Coronary artery (tissue), 2 donors: Measurements from ENCODE around the gene ZPR1.
"Not testable (repeated sequence)": the region's sequence is repeated elsewhere in the genome, so short reads cannot be mapped to it uniquely, and the experiment has no call there.

Experiments
- DNase-seq: peaks from one replicate; pipeline ENCODE4 v3.0.0-alpha.2; 2017; ENCODE audit warnings: low spot score
- H3K27ac ChIP-seq, 2 donors: fragments of 200-600 bp; sonication (generic); one replicate each; pipeline ENCODE4 v1.5.1; 2016 to 2019
- H3K4me3 ChIP-seq: fragments of 200-600 bp; sonication (generic); 2 replicates; pipeline ENCODE4 v1.5.1; 2016; ENCODE audit warnings: mild to moderate bottlenecking, moderate library complexity
- TF ChIP-seq, protein P1 (sequence below): fragments of 200-600 bp; sonication (generic); IDR thresholded peaks from one replicate; pipeline ENCODE4 v1.5.1; 2019; ENCODE audit warnings: antibody characterized with exemption

ZPR1 gene, protein sequence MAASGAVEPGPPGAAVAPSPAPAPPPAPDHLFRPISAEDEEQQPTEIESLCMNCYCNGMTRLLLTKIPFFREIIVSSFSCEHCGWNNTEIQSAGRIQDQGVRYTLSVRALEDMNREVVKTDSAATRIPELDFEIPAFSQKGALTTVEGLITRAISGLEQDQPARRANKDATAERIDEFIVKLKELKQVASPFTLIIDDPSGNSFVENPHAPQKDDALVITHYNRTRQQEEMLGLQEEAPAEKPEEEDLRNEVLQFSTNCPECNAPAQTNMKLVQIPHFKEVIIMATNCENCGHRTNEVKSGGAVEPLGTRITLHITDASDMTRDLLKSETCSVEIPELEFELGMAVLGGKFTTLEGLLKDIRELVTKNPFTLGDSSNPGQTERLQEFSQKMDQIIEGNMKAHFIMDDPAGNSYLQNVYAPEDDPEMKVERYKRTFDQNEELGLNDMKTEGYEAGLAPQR

DNA sequence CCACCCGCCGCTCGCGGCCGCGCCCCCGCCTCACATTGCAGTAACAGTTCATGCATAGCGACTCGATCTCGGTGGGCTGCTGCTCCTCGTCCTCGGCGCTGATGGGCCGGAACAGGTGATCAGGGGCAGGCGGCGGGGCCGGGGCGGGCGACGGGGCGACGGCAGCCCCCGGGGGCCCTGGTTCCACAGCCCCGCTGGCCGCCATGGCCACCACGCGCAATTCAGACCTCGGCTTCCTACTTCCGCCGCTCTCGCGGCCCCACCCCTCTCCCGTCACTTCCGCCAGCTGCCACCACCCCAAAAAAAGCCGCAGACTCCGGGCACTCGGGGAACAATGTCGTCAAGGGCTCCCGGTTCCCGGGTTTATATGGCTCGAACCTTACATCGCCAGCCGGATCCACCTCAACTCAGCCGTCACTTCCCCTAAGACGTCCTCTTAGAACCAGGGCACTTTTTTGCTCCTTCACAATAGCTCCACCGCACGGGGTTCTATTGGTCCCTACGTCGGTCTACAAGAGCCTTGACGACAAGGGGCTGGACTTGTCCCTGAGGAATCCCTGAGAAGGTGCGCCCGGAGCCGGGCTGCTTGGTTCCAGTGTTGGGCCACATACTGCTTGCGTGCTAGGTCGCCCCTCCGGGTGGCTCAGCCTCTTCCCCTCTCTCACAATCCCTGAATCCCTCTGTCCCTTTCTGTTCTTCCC lies at the start of gene ZPR1:
Gene ZPR1, minus strand, starts transcription at position 238 of the 701 bp plus-strand sequence. Its CDS starts 33 bp downstream, at position 205.
- TF ChIP-seq, protein P1, sequence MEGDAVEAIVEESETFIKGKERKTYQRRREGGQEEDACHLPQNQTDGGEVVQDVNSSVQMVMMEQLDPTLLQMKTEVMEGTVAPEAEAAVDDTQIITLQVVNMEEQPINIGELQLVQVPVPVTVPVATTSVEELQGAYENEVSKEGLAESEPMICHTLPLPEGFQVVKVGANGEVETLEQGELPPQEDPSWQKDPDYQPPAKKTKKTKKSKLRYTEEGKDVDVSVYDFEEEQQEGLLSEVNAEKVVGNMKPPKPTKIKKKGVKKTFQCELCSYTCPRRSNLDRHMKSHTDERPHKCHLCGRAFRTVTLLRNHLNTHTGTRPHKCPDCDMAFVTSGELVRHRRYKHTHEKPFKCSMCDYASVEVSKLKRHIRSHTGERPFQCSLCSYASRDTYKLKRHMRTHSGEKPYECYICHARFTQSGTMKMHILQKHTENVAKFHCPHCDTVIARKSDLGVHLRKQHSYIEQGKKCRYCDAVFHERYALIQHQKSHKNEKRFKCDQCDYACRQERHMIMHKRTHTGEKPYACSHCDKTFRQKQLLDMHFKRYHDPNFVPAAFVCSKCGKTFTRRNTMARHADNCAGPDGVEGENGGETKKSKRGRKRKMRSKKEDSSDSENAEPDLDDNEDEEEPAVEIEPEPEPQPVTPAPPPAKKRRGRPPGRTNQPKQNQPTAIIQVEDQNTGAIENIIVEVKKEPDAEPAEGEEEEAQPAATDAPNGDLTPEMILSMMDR: no peak
- peak within 1 kb of the TSS; percentile 82 to 84 for H3K27ac ChIP-seq
- peak within 1 kb of the TSS; percentile 98 for H3K4me3 ChIP-seq
- peak; percentile 91 for DNase-seq

DNA sequence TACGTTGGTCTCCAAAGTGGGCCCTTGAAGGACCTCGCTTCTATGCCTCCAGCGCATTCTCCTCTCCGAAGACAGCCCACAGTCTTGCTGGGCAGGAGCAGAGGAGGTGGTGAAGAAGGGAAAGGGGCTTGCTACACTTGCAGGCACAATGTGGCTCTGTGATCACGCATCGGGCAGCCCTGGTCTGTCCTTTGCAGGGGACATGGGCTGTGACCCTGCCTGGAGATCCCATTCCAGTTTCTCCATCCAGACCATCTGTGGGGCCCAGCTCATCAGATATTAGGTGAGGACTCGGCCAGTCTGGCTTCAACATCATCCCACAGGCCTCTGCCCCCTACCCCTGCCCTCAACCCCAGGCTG lies 48.8 kb upstream of the ZPR1 start:
- Histone ChIP-seq H3K4me3 (no peak overlapping the region), H3K27ac (no peak overlapping the region)
- DNase-seq: no peak
- TF ChIP-seq, protein P1: no peak

DNA sequence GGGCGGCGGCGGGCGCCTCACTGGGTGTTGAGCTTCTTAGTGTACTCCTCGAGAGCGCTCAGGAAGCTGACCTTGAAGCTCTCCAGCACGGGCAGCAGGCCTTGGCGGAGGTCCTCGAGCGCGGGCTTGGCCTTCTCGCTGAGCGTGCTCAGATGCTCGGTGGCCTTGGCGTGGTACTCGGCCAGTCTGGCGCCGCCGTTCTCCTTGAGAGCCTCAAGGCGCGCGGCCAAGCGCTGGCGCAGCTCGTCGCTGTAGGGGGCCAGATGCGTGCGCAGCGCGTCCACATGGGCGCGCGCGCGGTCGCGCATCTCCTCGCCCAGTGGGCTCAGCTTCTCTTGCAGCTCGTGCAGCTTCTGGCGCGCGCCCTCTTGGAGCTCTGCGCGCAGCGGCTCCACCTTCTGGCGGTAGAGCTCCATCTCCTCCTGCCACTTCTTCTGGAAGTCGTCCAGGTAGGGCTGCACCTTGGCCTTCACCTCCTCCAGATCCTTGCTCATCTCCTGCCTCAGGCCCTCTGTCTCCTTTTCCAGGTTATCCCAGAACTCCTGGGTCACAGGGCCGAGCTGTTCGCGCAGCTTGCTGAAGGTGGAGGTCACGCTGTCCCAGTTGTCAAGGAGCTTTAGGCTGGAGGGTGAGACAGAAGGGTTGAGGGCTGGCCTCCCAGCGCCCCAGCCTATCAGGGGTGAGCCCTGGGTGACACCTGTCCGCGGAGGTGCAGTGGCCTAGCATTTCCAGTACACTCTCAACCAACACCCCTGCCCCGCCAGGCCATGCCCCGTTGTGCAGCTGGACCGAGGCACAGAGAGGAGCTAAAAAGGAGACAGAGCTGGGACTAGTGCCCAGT lies 48.2 kb upstream of the ZPR1 start:
- peak overlapping the region; percentile 51 to 80 for H3K27ac ChIP-seq

DNA sequence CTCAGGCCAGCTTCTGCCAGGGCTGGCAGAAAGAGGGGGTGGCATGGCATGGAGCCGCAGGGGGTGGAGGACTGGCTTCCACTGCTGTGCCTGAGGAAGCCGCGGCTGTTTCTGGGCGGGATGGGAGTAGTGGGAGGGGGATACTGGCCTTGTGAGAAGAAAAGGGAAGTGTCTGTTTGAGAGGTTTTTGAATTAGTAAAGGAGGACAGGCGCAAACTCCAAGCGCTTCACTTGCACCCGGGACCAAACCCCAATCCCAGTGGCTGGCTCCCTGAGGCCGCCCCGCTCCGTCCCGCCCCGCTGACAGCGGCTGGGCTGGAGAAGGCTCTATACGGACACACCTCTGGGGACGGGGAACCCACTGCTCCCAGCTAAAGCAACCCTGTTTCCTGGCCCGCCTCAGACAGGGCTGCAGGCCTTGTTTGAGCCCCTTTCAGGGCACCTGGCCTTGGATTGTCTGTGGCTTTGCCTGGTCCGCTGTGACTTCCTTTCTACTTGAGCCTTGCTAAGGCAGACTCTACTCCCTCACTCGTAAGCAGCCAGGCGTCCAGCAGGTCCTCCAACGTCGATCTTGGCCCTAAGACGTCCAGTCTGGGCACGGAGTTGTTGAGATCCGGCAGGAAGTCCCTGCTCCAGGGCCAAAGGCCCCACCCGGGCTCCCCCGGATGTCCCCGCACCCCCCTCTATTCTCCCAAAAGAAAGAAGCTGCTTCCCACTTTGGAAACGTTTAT lies 47.4 kb upstream of the ZPR1 start:
- DNase-seq: no peak
- Histone ChIP-seq H3K4me3 (peak overlapping the region; percentile 69), H3K27ac (peak overlapping the region; percentile 51 to 80)
- TF ChIP-seq, protein P1: no peak

More for the DNA sequence above, 48.2 kb upstream of the ZPR1 start:
- TF ChIP-seq, protein P1: peak; percentile 23
- peak; percentile 87 for DNase-seq
- H3K4me3 ChIP-seq: peak overlapping the region; percentile 69

DNA sequence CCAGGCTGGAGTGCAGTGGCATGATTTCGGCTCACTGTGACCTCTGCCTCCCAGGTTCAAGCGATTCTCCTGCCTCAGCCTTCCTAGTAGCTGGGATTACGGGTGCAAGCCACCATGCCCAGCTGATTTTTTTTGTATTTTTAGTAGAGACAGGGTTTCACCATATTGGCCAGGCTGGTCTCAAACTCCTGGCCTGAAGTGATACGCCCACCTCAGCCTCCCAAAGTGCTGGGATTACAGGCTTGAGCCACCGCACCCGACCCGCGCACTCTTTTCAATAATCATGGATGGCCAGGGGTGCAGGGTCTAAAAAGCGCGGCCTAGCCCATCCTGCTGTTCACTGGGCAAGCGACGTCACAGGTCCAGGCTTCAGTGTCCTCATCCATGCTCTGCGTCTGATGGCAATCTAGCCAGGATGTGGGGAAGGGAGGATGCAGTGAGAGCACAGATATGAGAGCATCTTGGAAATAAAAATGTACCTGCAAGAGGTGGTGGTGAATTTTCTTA lies 46.8 kb upstream of the ZPR1 start:
- H3K27ac ChIP-seq: peak overlapping the region in 1 of 2 donors; percentile 80
- not testable (repeated sequence) for DNase-seq, H3K4me3 ChIP-seq

DNA sequence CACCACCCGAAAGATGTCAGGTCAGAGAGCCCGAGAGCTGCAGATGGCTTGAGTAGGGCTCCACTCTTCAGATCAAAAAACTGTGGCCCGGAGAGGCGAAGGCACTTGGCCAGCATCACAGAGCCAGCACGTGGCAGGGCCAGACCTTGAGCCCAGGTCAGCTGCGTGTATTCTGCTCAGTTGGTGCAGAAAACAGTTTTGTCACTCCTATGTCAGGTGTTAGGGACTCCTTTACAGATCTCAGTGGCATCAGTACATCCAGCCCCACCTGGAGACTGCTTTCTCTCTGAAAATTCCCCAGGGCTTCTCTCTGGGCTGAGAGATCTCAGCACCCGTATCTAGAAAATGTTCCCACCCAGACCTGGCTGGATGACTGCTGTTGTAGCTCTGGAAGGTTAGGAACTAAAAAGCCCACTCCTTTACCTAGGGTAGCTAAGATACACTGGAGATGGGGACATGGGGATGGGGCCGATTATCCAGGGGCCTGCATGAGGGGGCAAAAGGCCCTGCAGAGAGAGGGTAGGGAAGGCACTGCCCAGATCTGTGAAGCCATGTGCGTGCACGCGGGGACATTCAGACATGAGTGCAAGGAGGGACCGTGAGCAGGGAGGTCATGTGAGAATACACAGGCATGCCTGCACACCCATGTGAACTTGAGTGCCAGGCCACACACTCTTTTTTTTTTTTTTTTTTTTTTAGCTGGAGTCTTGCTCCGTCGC lies 46.2 kb upstream of the ZPR1 start:
- H3K4me3 ChIP-seq: no peak overlapping the region
- DNase-seq: no peak
- TF ChIP-seq, protein P1: no peak

More for the DNA sequence above, 46.2 kb upstream of the ZPR1 start:
- H3K27ac ChIP-seq: no peak overlapping the region
